HL-60 (cell line): ENCODE measurements around the gene ADRA2C.

ENCODE experiments used
- DNase-seq, 2 experiments: peaks; one replicate each; pipeline ENCODE4 v3.0.0-alpha.2; 2010 to 2020; ENCODE audit warnings: low read depth in 1 of 2, low spot score in 1 of 2
- H3K27ac ChIP-seq: fragments of 250-450 bp; sonication (Bioruptor Pico); replicated peaks from 2 replicates; pipeline ENCODE4 v1.5.1; 2020; ENCODE audit warnings: mild to moderate bottlenecking, moderate library complexity
- H3K27me3 ChIP-seq: fragments of 250-450 bp; sonication (Bioruptor Pico); 2 replicates; pipeline ENCODE4 v1.5.1; 2021; ENCODE audit warnings: mild to moderate bottlenecking, moderate library complexity; ENCODE audit not compliant: insufficient read depth, poor library complexity, severe bottlenecking
- H3K4me3 ChIP-seq: replicated peaks from 2 replicates; pipeline ENCODE4 v1.5.1; 2011; ENCODE audit warnings: mild to moderate bottlenecking, control low read depth, low read length; ENCODE audit not compliant: insufficient read depth
- GABPA ChIP-seq: IDR thresholded peaks from 2 replicates; pipeline ENCODE4 v1.6.1; 2012; ENCODE audit warnings: low read depth
- POLR2AphosphoS5 ChIP-seq: IDR thresholded peaks from 2 replicates; pipeline ENCODE4 v1.6.1; 2012; ENCODE audit warnings: low read depth
- SPI1 ChIP-seq: IDR thresholded peaks from 2 replicates; pipeline ENCODE4 v1.6.1; 2012; ENCODE audit warnings: low read depth, mild to moderate bottlenecking, borderline replicate concordance
- TF ChIP-seq, protein P1 (sequence below): IDR thresholded peaks from one replicate; pipeline ENCODE4 v1.5.1; 2011; ENCODE audit warnings: low read length, control low read depth, inconsistent platforms; ENCODE audit not compliant: insufficient read depth
- TF ChIP-seq, protein P2 (sequence below): IDR thresholded peaks from 2 replicates; pipeline ENCODE4 v1.6.1; 2012; ENCODE audit warnings: low read depth; ENCODE audit not compliant: insufficient replicate concordance

The ADRA2C gene

DNA sequence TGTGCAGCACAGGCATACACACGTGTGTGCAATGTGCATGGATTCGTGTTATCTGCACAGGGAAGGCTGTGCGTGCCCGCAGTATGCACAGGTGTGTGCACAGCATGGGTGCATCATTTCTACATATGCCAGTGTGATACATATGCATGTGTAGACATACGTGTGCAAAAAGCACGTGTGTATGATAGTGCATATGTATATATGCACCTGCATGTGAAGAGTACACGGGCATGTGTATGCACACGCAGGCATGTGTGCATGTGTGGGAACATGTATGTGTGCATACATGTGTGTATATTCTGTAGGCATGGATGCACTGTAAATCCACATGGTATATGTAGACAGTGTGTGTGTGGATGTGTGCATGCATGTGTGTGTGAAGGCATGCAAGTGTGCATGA is 3.9 kb upstream of the ADRA2C start:
- H3K4me3 ChIP-seq, result no peak overlapping the region
- no peak for TF ChIP-seq SPI1
- no peak for TF ChIP-seq POLR2AphosphoS5
- no peak for TF ChIP-seq GABPA
- TF ChIP-seq, protein P1, sequence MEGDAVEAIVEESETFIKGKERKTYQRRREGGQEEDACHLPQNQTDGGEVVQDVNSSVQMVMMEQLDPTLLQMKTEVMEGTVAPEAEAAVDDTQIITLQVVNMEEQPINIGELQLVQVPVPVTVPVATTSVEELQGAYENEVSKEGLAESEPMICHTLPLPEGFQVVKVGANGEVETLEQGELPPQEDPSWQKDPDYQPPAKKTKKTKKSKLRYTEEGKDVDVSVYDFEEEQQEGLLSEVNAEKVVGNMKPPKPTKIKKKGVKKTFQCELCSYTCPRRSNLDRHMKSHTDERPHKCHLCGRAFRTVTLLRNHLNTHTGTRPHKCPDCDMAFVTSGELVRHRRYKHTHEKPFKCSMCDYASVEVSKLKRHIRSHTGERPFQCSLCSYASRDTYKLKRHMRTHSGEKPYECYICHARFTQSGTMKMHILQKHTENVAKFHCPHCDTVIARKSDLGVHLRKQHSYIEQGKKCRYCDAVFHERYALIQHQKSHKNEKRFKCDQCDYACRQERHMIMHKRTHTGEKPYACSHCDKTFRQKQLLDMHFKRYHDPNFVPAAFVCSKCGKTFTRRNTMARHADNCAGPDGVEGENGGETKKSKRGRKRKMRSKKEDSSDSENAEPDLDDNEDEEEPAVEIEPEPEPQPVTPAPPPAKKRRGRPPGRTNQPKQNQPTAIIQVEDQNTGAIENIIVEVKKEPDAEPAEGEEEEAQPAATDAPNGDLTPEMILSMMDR, result no peak
- TF ChIP-seq, protein P2, sequence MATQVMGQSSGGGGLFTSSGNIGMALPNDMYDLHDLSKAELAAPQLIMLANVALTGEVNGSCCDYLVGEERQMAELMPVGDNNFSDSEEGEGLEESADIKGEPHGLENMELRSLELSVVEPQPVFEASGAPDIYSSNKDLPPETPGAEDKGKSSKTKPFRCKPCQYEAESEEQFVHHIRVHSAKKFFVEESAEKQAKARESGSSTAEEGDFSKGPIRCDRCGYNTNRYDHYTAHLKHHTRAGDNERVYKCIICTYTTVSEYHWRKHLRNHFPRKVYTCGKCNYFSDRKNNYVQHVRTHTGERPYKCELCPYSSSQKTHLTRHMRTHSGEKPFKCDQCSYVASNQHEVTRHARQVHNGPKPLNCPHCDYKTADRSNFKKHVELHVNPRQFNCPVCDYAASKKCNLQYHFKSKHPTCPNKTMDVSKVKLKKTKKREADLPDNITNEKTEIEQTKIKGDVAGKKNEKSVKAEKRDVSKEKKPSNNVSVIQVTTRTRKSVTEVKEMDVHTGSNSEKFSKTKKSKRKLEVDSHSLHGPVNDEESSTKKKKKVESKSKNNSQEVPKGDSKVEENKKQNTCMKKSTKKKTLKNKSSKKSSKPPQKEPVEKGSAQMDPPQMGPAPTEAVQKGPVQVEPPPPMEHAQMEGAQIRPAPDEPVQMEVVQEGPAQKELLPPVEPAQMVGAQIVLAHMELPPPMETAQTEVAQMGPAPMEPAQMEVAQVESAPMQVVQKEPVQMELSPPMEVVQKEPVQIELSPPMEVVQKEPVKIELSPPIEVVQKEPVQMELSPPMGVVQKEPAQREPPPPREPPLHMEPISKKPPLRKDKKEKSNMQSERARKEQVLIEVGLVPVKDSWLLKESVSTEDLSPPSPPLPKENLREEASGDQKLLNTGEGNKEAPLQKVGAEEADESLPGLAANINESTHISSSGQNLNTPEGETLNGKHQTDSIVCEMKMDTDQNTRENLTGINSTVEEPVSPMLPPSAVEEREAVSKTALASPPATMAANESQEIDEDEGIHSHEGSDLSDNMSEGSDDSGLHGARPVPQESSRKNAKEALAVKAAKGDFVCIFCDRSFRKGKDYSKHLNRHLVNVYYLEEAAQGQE, result no peak
- H3K27ac ChIP-seq, result no peak overlapping the region
- H3K27me3 ChIP-seq, result peaks cover 11% of the 10 kb centered on the region
- DNase-seq, result no peak

DNA sequence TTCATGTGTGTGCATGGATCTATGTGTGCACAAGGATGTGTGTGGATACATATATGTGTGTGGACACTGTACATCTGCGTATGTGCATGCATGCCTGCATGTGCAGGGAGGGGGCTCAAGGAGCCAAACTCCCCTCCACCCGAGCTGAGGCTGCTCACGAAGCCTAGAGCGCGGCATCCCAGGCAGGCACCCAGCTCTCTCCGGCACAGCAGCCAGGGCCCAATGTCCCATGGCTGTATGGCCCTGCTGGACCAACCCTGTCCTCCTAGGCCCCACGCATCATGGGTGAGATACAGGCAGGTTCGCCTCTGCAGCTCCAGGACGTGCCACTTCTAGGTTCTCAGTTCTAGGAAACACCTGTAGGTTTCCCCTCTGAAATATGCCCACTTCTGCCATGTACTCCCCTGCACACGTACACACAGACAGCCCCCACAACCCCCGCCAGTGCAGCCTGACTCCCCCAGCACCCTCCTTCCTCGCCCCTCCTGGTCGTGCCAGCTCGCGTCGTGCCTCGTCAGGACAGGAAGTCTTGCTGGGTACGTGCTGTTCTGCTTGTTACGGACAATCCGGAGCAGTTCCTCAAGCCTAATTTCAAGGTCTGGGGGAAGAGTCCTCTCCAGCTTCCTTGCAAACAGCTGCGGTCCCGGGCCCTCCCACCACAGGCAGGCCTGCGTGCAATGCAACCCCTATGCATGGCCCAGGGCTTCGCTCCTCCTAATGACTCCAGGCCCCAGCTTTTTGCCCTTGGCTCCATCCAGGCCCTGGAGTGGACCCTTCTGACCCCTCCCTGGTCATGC is 3.2 kb upstream of the ADRA2C start:
- Histone ChIP-seq H3K4me3 (no peak overlapping the region), H3K27me3 (peaks cover 13% of the 10 kb centered on the region), H3K27ac (no peak overlapping the region)
- DNase-seq, result peak; percentile 41 to 70
- TF ChIP-seq POLR2AphosphoS5 (no peak), SPI1 (peak; percentile 46; the same call in 1 of the 2 replicates), GABPA (no peak)
- TF ChIP-seq, protein P2, result no peak
- TF ChIP-seq, protein P1, result no peak

DNA sequence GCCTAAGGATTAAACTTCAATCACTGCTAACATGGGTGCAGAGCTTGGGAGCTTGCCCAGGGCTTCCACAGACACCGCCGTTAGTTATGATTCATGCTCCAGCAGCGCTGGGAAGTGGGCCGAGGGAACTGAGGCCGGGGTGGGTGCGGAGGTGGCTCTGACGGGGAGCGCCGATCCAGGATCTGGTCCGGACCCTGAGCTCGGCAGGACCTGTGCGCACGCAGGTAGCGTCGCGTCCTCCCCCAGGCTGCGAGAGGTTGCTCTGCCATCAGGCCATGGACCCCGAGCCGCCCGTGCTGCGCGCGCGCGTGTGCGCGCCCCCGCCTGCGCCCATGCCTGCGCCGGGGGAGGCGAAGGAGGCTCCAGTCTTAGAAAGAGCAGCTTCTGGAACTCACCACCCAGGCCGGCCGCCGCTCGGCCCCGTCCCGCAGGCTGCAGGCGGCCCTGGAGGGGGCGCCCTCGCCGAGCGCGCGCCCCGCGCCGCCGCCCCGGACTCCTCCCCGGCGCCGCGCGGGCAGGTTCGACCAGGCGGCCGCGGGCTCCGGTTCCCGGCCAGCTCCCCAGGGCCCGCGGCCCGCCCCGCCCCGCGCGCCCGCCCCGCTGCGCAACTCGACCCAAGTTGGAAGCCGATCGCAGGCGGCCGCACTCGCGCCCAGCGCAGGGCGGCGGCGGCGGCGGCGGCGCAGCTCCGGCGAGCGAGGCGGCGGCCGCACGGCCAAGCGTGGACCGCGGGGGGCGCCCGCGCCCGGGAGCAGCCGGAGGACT is 732 bp upstream of the ADRA2C start:
- no peak for TF ChIP-seq GABPA
- no peak for TF ChIP-seq POLR2AphosphoS5
- no peak for TF ChIP-seq SPI1
- TF ChIP-seq, protein P1, result no peak
- TF ChIP-seq, protein P2, result no peak
- H3K4me3 ChIP-seq, result no peak overlapping the region; the same call in 1 of the 2 replicates
- peaks cover 17% of the 10 kb centered on the region for H3K27me3 ChIP-seq

More for the DNA sequence above, 732 bp upstream of the ADRA2C start:
- H3K27ac ChIP-seq, result no peak overlapping the region
- peak in 1 of 2 experiments; percentile 20 for DNase-seq
